ENCODE measurements around the gene SPAG8.
A peak's percentile ranks its signal among the peaks of the same experiment; 100 is the strongest.

Gene SPAG8

GRCh38 chr9:35792024-35792813 lies 19.8 kb downstream of the SPAG8 start:
- no peaks in the 10 kb centered on the region for H4K20me1 ChIP-seq (ENCODE audit: insufficient read depth, low read length)
- no peaks in the 10 kb centered on the region for H3F3A ChIP-seq (ENCODE audit: insufficient read depth, low read length)
- no peaks in the 10 kb centered on the region for H3K9me3 ChIP-seq (ENCODE audit: low read length)
- no peak overlapping the region for H3K9ac ChIP-seq (ENCODE audit: low read length)
- no peak overlapping the region for H3K4me3 ChIP-seq (ENCODE audit: low read depth, low read length, poor library complexity, severe bottlenecking)
- no peak overlapping the region for H2AFZ ChIP-seq (ENCODE audit: low read length)
- TF ChIP-seq CTCF (IDR thresholded peaks at IDR 0.05; ENCODE audit: low read length) = no peak
- no peak for TF ChIP-seq EZH2 (IDR thresholded peaks at IDR 0.05; ENCODE audit: borderline replicate concordance, low read length)
- no peak overlapping the region for H3K4me2 ChIP-seq (ENCODE audit: low read length)
- H3K36me3 ChIP-seq (ENCODE audit: insufficient read depth, low read length) = peaks cover 4% of the 10 kb centered on the region; the same call in 1 of the 2 replicates
- H3K27ac ChIP-seq (ENCODE audit: low read depth, low read length, poor library complexity, severe bottlenecking) = no peak overlapping the region
- no peaks in the 10 kb centered on the region for H3K79me2 ChIP-seq (ENCODE audit: insufficient read depth, low read length)
- H3K4me1 ChIP-seq (ENCODE audit: insufficient read depth, low read length, severe bottlenecking) = no peaks in the 10 kb centered on the region
- H3K9me2 ChIP-seq (ENCODE audit: low read depth, low read length) = no peaks in the 10 kb centered on the region
- H3K27me3 ChIP-seq (ENCODE audit: insufficient read depth, low read length) = no peaks in the 10 kb centered on the region

GRCh38 chr9:35791297-35791921 lies 20.7 kb downstream of the SPAG8 start, which contains the start of gene NPR2:
Gene NPR2 (plus strand): TSS chr9:35791591. CDS start chr9:35792409, 818 bp downstream.
- no peak within 1 kb of the TSS for H2AFZ ChIP-seq (ENCODE audit: low read length)
- no peaks in the 10 kb centered on the region for H3K9me2 ChIP-seq (ENCODE audit: low read depth, low read length)
- no peak within 1 kb of the TSS for H3K9ac ChIP-seq (ENCODE audit: low read length)
- H3K27ac ChIP-seq (ENCODE audit: low read depth, low read length, poor library complexity, severe bottlenecking) = no peak within 1 kb of the TSS
- TF ChIP-seq EZH2 (IDR thresholded peaks at IDR 0.05; ENCODE audit: borderline replicate concordance, low read length) = no peak
- no peak for TF ChIP-seq CTCF (IDR thresholded peaks at IDR 0.05; ENCODE audit: low read length)
- no peaks in the 10 kb centered on the region for H3K4me1 ChIP-seq (ENCODE audit: insufficient read depth, low read length, severe bottlenecking)
- H3F3A ChIP-seq (ENCODE audit: insufficient read depth, low read length) = no peaks in the 10 kb centered on the region
- no peaks in the 10 kb centered on the region for H3K79me2 ChIP-seq (ENCODE audit: insufficient read depth, low read length)
- H3K4me2 ChIP-seq (ENCODE audit: low read length) = no peak within 1 kb of the TSS
- H3K36me3 ChIP-seq (ENCODE audit: insufficient read depth, low read length) = peaks cover 4% of the 10 kb centered on the region; the same call in 1 of the 2 replicates
- H3K4me3 ChIP-seq (ENCODE audit: low read depth, low read length, poor library complexity, severe bottlenecking) = no peak within 1 kb of the TSS
- H3K9me3 ChIP-seq (ENCODE audit: low read length) = no peaks in the 10 kb centered on the region
- H3K27me3 ChIP-seq (ENCODE audit: insufficient read depth, low read length) = no peaks in the 10 kb centered on the region
- no peaks in the 10 kb centered on the region for H4K20me1 ChIP-seq (ENCODE audit: insufficient read depth, low read length)

GRCh38 chr9:35790385-35791296 lies 21.4 kb downstream of the SPAG8 start:
- Histone ChIP-seq H3K9me2 (ENCODE audit: low read depth, low read length) (no peaks in the 10 kb centered on the region), H3K4me3 (ENCODE audit: low read depth, low read length, poor library complexity, severe bottlenecking) (no peak overlapping the region), H3K9ac (ENCODE audit: low read length) (no peak overlapping the region), H2AFZ (ENCODE audit: low read length) (no peak overlapping the region), H3K4me1 (ENCODE audit: insufficient read depth, low read length, severe bottlenecking) (no peaks in the 10 kb centered on the region), H3K27ac (ENCODE audit: low read depth, low read length, poor library complexity, severe bottlenecking) (no peak overlapping the region), H4K20me1 (ENCODE audit: insufficient read depth, low read length) (no peaks in the 10 kb centered on the region), H3K79me2 (ENCODE audit: insufficient read depth, low read length) (no peaks in the 10 kb centered on the region), H3K4me2 (ENCODE audit: low read length) (no peak overlapping the region), H3K27me3 (ENCODE audit: insufficient read depth, low read length) (no peaks in the 10 kb centered on the region), H3F3A (ENCODE audit: insufficient read depth, low read length) (no peaks in the 10 kb centered on the region), H3K9me3 (ENCODE audit: low read length) (no peaks in the 10 kb centered on the region), H3K36me3 (ENCODE audit: insufficient read depth, low read length) (peaks cover 4% of the 10 kb centered on the region; the same call in 1 of the 2 replicates)
- TF ChIP-seq CTCF (IDR thresholded peaks at IDR 0.05; ENCODE audit: low read length) (peak; percentile 91), EZH2 (IDR thresholded peaks at IDR 0.05; ENCODE audit: borderline replicate concordance, low read length) (no peak)

All from OCI-LY1 (cell line).